Hematopoietic multipotent progenitor cell (in vitro differentiated cells): ENCODE results near the gene PRKN. TPM values are rescaled to one million over a fixed set of nuclear protein-coding genes. Genes with fewer than 3 reads are reported as not detected.
A peak's percentile ranks its signal among the peaks of the same experiment; 100 is the strongest.
"Not testable (repeated sequence)": the region's sequence is repeated elsewhere in the genome, so short reads cannot be mapped to it uniquely, and the experiment has no call there.

Source experiments
- DNase-seq, 3 donors: peaks; one replicate each; pipeline ENCODE4 v3.0.0-alpha.2; 2011 to 2015; ENCODE audit warnings: low read depth in 2 of 3, low spot score in 2 of 3
- total RNA-seq: library from RNA; depleted of rRNA; stranded (reverse); fragments of >200 nt; gene quantifications from one replicate; pipeline ENCODE4 v1.2.3, GENCODE V29; 2012

PRKN gene
- total RNA-seq, 1 donor, result 7.0 TPM

- not testable (repeated sequence) for DNase-seq
Observed at GRCh38 chr6:161886545-161886944, 841.0 kb downstream of the PRKN start.

GRCh38 chr6:161884782-161885181 lies 842.8 kb downstream of the PRKN start:
- DNase-seq, result no peak

GRCh38 chr6:161882196-161882765 lies 845.3 kb downstream of the PRKN start:
- no peak for DNase-seq

- DNase-seq, result no peak
Observed at GRCh38 chr6:161880056-161880455, 847.5 kb downstream of the PRKN start.

- no peak for DNase-seq
Observed at GRCh38 chr6:161876231-161876630, 851.3 kb downstream of the PRKN start.

- DNase-seq, result no peak
Observed at GRCh38 chr6:161870236-161870901, 857.2 kb downstream of the PRKN start.

- no peak for DNase-seq
Observed at GRCh38 chr6:161869491-161869890, 858.1 kb downstream of the PRKN start.

- no peak for DNase-seq
Observed at GRCh38 chr6:161866570-161866969, 861.0 kb downstream of the PRKN start.

GRCh38 chr6:161861061-161861460 lies 866.5 kb downstream of the PRKN start:
- not testable (repeated sequence) for DNase-seq

- no peak for DNase-seq
Observed at GRCh38 chr6:161853657-161854056, 873.9 kb downstream of the PRKN start.

- DNase-seq, result not testable (repeated sequence)
Observed at GRCh38 chr6:161851486-161851885, 876.1 kb downstream of the PRKN start.

- no peak for DNase-seq
Observed at GRCh38 chr6:161850562-161850961, 877.0 kb downstream of the PRKN start.

- no peak for DNase-seq
Observed at GRCh38 chr6:161847628-161848027, 879.9 kb downstream of the PRKN start.

GRCh38 chr6:161844804-161845203 lies 882.8 kb downstream of the PRKN start:
- DNase-seq, result no peak

- DNase-seq, result no peak
Observed at GRCh38 chr6:161843066-161843465, 884.5 kb downstream of the PRKN start.

GRCh38 chr6:161840380-161840779 lies 887.2 kb downstream of the PRKN start:
- no peak for DNase-seq

- no peak for DNase-seq
Observed at GRCh38 chr6:161838306-161839035, 889.1 kb downstream of the PRKN start.

GRCh38 chr6:161837854-161838253 lies 889.7 kb downstream of the PRKN start:
- peak in 1 of 3 donors; percentile 19 for DNase-seq

GRCh38 chr6:161837449-161837735 lies 890.2 kb downstream of the PRKN start:
- no peak for DNase-seq

GRCh38 chr6:161836643-161837448 lies 890.7 kb downstream of the PRKN start:
- peak in 1 of 3 donors; percentile 44 for DNase-seq

- peak in 1 of 3 donors; percentile 73 for DNase-seq
Observed at GRCh38 chr6:161835500-161836215, 891.9 kb downstream of the PRKN start.
